Activated gamma-delta T cell (primary cell): ENCODE results near the gene BCKDK.
A peak's percentile ranks its signal among the peaks of the same experiment; 100 is the strongest.

Source experiments
- DNase-seq: peaks from one replicate; lab custom pipeline; 2025; lab: John Stamatoyannopoulos, UW
- total RNA-seq, 2 donors: gene quantifications; one replicate each; lab custom pipeline; 2026; lab: John Stamatoyannopoulos, UW

Gene BCKDK
- 17.7 to 19.5 reads per million in 2 donors for total RNA-seq

DNA sequence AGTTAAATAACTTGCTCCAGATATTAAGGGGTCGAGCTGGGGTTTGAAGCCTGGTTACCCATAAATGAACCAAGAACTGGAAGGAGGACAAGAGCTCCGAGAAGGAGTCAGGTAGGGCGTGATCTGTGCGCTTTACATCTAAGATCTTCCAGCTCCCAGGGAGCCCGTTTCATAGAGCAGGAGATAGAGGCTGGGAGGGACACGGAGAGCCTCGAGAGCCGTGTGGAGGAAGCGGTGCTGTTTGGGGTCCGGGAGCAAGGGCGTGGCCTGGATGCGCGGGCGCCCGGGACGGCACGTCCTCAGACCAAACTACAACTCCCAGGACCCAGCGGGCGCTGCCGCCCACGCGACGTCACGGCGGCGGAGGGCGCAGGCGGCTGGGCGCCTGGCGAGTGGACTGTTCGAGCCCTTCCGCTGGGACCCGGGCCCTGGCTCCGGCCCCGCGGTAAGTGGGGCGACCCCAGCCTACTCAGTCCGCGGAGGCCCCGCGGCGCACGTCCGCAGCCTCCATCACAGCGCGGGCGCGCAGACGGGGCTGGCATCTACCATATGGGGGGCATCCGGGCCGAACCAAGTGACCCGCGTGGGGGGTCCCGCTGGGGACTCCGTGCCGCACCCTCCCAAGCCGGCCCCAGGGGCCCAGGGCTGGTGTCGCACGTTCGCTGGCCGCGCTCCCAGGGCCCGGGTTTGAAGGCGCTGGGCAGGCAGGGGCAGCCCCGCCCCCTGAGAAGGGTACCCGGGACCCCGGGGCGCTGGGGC is at the start of gene BCKDK:
Gene BCKDK (plus strand): TSS at position 352 of the 759 bp plus-strand sequence. CDS start 838 bp downstream, outside the sequence.
- DNase-seq, result peak; percentile 37

GRCh38 chr16:31061126-31061812 is 46.9 kb upstream of the BCKDK start:
- DNase-seq, result no peak

DNA sequence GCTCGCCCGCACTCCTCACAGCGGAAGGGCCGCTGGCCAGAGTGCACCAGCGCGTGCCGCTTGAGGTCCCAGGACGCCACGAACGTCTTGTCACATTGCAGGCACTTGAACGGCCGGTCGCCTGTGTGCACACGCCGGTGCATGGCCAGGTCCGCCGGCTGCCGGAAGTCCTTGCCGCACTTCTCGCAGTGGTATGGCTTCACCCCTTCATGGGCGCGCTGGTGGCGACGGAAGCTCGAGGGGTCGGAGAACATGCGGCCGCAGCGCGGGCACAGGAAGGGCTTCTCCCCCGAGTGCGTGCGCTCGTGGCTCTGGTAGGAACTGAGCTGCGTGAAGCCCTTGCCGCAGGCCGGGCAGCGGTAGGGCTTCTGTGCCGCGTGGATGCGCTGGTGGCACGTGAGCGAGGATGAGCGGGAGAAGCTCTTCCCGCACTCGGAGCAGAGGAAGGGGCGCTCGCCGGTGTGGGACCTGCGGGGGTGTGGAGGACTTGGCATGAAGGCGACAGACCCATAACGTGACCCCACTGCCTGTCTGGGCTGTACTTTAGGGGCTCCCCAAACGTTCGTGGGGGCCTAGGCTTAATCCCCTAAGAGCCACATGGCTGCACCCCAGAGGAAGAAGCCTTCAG is 46.3 kb upstream of the BCKDK start:
- DNase-seq, result no peak

GRCh38 chr16:31063495-31063842 is 44.7 kb upstream of the BCKDK start:
- DNase-seq, result no peak

DNA sequence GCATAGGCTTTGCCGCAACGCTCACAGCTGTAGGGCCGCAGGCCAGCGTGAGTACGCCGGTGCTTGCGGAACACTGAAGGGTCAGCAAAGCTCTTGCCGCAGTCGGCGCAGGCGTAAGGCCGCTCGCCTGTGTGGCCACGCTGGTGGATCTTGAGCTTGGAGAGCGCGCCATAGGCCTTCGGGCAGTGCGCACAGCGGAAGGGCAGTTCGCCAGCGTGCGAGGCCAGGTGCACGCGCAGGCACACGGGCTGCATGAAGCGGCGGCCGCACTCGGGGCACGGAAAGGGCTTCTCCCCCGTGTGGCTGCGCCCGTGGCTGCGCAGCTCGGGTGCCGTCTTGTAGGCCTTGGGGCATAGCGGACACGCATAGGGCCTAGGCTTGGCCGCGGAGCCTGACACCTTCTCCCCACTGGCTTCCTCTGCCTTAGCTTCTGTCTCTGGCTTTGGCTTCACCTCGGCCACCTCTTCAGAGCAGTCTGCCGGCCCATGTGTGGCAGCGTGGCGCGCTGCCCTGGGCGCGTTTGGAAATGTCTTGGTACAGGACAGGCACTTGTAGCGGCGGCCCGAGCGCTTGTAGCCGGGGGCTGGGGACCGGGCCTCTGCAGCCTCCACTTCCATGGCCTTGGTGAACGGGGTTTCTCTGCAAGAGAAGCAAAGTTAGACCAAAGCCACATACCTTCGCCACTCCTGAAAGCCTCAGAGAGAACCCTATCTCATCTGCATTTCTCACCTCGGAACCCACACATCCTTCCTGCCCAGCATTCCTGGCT is 44.2 kb upstream of the BCKDK start:
- DNase-seq, result peak; percentile 45

DNA sequence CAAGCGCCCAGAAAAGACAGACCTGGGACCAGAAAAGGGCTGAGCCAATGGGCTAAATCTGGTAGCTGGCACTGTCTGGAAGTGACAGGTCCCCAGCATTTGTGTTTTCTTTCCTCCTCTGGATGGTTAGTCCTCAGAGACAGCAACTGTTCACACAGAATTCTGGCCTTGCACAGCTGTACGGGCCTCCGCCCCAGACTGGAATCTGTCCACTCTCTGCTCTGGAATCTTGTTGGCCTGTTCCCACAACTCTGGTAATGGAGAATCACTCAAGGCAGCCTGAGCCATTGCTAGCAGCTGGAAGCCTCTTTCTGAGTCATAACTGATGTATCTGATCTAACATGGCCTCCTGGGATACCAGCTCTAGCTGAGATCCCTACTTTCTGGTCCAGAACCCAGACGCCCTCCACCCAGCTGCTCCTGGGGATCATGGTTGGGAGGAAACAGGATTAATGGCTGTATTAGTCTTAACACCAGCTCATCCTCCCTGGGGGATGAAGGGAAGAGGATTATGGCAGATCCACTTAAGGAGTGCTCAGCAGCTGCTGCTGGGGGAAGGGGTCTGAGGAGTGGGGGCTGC is 43.2 kb upstream of the BCKDK start:
- no peak for DNase-seq

GRCh38 chr16:31067342-31067741 is 40.8 kb upstream of the BCKDK start:
- DNase-seq, result no peak

- no peak for DNase-seq
Observed at GRCh38 chr16:31071861-31072260, 36.3 kb upstream of the BCKDK start.

GRCh38 chr16:31072540-31073141 is 35.5 kb upstream of the BCKDK start:
- DNase-seq, result no peak

GRCh38 chr16:31073142-31073969 is 34.8 kb upstream of the BCKDK start:
- peak; percentile 87 for DNase-seq

- DNase-seq, result peak; percentile 79
Observed at GRCh38 chr16:31073970-31074813, 34.0 kb upstream of the BCKDK start, which contains the start of the genes ZNF646 and ZNF668. Gene ZNF646, plus strand, starts transcription at chr16:31074422. Its CDS starts 1,903 bp downstream, at chr16:31076325. Gene ZNF668, minus strand, starts transcription at chr16:31074240. Its CDS starts 9,781 bp downstream, at chr16:31064459.

- no peak for DNase-seq
Observed at GRCh38 chr16:31074814-31075183, 33.4 kb upstream of the BCKDK start.

- no peak for DNase-seq
Observed at GRCh38 chr16:31076319-31076718, 31.9 kb upstream of the BCKDK start.

DNA sequence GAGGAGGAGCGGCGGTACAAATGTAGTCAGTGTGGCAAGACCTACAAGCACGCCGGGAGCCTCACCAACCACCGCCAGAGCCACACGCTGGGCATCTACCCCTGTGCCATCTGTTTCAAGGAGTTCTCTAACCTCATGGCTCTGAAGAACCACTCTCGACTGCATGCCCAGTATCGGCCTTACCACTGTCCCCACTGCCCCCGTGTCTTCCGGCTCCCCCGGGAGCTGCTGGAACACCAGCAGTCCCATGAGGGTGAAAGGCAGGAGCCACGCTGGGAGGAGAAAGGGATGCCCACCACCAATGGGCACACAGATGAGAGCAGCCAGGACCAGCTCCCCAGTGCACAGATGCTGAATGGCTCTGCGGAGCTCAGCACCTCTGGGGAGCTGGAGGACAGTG is 31.2 kb upstream of the BCKDK start:
- no peak for DNase-seq

- DNase-seq, result no peak
Observed at GRCh38 chr16:31077592-31078396, 30.4 kb upstream of the BCKDK start.

DNA sequence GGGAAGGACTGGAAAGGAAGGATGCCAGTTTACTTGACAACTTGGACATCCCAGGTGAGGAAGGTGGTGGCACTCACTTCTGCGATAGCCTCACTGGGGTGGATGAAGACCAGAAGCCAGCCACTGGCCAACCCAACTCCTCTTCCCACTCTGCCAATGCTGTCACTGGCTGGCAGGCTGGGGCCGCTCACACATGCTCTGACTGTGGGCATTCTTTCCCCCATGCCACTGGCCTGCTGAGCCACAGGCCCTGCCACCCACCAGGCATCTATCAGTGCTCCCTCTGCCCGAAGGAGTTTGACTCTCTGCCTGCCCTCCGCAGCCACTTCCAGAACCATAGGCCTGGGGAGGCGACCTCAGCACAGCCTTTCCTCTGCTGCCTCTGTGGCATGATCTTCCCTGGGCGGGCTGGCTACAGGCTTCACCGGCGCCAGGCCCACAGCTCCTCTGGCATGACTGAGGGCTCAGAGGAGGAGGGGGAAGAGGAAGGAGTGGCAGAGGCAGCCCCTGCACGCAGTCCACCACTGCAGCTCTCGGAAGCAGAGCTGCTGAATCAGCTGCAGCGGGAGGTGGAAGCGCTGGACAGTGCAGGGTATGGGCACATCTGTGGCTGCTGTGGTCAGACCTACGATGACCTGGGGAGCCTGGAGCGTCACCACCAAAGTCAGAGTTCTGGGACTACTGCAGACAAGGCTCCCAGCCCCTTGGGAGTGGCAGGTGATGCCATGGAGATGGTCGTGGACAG is 29.4 kb upstream of the BCKDK start:
- DNase-seq, result no peak

DNA sequence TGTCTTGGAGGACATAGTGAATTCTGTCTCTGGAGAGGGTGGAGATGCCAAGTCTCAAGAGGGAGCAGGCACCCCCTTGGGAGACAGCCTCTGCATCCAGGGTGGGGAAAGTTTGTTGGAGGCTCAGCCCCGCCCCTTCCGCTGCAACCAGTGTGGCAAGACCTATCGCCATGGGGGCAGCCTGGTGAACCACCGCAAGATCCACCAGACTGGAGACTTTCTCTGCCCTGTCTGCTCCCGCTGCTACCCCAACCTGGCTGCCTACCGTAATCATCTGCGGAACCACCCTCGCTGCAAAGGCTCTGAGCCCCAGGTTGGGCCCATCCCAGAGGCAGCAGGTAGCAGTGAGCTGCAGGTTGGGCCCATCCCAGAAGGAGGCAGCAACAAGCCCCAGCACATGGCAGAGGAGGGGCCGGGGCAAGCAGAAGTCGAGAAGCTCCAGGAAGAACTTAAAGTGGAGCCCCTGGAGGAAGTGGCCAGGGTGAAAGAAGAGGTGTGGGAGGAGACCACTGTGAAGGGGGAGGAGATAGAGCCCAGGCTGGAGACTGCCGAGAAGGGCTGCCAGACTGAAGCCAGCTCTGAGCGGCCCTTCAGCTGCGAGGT is 28.7 kb upstream of the BCKDK start:
- DNase-seq, result no peak
